ENCODE data around the gene CD300A.

DNA sequence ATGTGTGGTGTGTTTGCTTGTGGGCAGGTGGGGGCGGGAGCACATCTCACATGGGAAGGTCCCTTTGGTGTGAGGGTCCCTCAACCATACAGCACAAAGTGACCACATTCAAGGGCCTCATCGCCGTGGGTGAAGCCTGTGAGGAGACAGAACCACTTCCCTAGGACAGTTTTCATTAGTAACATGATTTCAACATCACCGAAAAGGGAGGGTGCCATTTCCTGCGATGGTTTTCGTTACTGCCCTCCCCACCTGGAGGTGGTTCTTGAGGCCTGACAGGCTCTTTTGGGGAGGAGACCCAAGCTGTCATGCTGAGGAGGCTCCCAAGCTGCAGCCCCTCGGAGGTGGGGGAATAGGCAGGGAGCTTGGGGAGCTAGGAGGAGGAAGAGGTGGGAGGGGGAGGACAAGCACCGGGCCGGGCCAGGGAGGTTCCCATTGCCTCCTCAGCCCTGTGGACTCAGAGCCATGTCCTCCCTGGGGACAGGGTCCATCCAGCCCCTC, 55.3 kb downstream of the CD300A start:
- no peak for TF ChIP-seq POLR2A (IDR thresholded peaks at IDR 0.05; ENCODE audit: low read depth, low read length)
- TF ChIP-seq, protein P1, sequence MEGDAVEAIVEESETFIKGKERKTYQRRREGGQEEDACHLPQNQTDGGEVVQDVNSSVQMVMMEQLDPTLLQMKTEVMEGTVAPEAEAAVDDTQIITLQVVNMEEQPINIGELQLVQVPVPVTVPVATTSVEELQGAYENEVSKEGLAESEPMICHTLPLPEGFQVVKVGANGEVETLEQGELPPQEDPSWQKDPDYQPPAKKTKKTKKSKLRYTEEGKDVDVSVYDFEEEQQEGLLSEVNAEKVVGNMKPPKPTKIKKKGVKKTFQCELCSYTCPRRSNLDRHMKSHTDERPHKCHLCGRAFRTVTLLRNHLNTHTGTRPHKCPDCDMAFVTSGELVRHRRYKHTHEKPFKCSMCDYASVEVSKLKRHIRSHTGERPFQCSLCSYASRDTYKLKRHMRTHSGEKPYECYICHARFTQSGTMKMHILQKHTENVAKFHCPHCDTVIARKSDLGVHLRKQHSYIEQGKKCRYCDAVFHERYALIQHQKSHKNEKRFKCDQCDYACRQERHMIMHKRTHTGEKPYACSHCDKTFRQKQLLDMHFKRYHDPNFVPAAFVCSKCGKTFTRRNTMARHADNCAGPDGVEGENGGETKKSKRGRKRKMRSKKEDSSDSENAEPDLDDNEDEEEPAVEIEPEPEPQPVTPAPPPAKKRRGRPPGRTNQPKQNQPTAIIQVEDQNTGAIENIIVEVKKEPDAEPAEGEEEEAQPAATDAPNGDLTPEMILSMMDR (IDR thresholded peaks at IDR 0.05; ENCODE audit: extremely low read depth in 1 of 2, insufficient read depth in 1 of 2, low read depth in 1 of 2, low read length in 2 of 2), result no peak

Measured in endothelial cell of umbilical vein (primary cell).